Raji (cell line): ENCODE results near the gene IL2RA.
A peak's percentile ranks its signal among the peaks of the same experiment; 100 is the strongest.

Source experiments
- POLR2A ChIP-seq: IDR thresholded peaks from 2 replicates; pipeline ENCODE4 v1.6.1; 2011; ENCODE audit warnings: low read depth, low read length, control low read depth; ENCODE audit not compliant: insufficient read depth

Gene IL2RA

DNA sequence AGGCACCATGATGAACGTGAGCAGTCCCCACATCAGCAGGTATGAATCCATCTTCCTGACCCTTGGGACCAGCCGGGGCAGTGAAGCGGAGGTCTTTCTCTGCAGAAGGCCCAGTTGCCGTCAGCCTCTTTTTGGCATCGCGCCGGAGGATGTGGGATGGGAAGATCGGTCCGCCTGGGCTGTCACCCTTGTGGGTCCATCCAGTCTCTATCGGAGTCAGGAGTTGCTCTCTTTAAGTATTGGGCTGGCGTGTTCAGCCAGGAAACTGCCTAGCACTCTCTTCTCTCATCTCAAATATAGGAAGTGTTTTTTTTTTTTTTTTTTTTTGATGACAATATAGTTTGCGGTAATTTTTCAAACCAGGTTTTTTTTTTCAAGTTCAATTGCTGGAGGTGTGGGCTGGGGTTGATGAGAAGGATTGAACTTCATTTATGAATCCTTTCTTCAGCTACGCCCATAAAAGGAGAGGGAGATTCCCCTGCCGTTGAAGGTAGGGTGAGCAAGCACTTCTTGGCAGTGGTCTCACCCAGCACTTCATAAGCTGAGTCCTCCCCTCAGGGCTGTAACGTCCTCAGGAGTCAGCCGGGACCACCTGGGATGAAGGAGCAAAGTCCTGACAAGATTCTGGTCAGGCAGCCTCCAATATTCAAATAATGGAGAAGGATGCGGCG, at the start of gene IL2RA:
Gene IL2RA, minus strand, starts transcription at position 267 of the 671 bp plus-strand sequence. Its CDS starts 216 bp downstream, at position 51.
- no peak for TF ChIP-seq POLR2A

DNA sequence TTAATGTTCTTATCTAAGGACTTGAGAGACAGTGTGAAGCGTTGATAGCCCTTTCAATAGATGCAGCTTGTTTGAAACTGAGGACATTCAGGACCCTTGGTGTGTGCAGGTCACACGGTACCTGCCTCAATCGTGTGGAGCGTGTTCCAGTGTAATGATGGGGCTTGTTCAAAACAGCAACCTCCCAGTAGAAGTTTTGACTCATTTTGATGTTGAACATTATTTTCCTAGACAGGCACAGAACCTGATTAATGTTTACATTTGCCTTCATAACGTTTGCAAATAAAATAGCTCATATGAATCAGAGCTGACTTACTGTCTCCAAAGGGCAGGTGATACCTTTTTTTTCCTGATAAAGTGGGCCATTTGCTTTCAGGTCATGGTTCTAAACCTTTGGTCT, 48.0 kb upstream of the IL2RA start:
- no peak for TF ChIP-seq POLR2A

- no peak for TF ChIP-seq POLR2A
Measured at GRCh38 chr10:6109444-6109775, 47.2 kb upstream of the IL2RA start.

DNA sequence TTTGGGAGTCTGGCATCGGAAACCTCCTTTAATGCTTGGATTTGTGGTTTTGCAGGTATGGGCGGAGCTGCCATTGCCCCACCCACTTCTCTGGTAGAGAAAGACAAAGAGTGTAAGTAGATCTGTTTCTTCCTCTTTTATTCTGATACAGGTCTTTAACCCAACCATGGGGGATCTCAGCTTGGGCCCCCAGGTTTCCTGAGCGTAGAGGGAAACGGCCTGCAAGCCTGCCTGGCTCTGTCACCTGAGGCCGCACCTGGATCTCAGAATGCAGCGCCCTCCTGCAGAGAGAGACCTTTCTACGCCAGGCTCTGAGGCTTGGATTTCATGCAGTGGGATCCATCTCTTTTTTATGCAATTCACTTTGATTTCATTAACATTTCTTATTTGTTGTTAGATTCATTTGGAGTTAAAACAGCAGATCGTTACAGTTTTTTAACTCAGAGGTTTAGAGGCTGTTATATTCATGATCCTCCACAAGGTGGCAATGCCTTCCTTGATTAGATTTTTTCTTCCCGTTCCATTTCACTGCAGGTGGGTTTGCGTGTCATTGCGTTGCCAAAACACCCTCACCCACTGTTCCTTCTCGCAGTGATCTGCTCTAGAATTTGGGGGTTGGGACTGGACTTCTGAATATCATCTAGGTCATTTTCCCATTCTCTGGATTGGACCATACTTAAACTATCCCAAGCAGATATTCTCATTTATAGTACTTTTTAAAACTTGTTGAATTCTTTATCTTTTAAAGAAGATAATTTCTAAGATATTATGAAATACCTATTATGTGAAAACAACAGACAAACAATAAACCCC, 46.7 kb upstream of the IL2RA start:
- TF ChIP-seq POLR2A = no peak

DNA sequence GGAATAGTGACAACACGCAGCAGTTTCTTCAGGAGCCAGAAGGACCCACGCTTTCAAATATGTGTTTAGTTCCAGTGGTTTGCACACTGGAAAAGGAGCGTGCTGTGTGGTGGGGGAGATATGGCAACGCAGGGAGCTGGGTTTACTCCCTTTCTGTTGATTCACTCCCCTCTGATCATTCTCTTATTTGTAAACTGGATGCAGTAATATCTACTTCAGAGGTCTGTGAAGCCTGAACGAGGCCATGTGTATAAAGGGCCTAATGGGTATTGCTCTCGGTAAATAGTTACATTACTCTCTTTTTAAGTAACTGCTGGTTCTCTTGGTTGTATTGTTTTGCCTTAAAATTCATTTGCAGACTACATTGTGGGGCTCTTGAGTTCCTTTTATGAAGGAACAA, 45.9 kb upstream of the IL2RA start:
- no peak for TF ChIP-seq POLR2A

- TF ChIP-seq POLR2A = no peak
Measured at GRCh38 chr10:6103591-6103990, 41.4 kb upstream of the IL2RA start.

GRCh38 chr10:6102128-6102527, 40.0 kb upstream of the IL2RA start:
- TF ChIP-seq POLR2A = no peak

- no peak for TF ChIP-seq POLR2A
Measured at GRCh38 chr10:6101181-6101580, 39.0 kb upstream of the IL2RA start.

- no peak for TF ChIP-seq POLR2A
Measured at GRCh38 chr10:6100370-6100769, 38.2 kb upstream of the IL2RA start.

- TF ChIP-seq POLR2A = no peak
Measured at GRCh38 chr10:6098156-6098555, 36.0 kb upstream of the IL2RA start.

DNA sequence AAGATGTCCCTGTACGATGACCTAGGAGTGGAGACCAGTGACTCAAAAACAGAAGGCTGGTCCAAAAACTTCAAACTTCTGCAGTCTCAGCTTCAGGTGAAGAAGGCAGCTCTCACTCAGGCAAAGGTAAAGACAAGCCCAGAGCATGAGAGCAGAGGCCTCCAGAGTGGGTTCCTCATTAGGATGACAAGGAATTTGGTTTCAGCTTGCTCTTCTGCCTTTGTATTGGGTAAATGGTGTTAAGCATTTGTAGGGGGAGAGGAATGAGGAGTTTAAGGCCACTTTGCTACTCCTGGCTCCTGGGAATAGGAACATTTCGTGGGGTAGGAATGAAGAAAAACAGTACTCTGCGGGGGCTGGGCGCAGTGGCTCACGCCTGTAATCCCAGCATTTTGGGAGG, 34.9 kb upstream of the IL2RA start:
- no peak for TF ChIP-seq POLR2A

DNA sequence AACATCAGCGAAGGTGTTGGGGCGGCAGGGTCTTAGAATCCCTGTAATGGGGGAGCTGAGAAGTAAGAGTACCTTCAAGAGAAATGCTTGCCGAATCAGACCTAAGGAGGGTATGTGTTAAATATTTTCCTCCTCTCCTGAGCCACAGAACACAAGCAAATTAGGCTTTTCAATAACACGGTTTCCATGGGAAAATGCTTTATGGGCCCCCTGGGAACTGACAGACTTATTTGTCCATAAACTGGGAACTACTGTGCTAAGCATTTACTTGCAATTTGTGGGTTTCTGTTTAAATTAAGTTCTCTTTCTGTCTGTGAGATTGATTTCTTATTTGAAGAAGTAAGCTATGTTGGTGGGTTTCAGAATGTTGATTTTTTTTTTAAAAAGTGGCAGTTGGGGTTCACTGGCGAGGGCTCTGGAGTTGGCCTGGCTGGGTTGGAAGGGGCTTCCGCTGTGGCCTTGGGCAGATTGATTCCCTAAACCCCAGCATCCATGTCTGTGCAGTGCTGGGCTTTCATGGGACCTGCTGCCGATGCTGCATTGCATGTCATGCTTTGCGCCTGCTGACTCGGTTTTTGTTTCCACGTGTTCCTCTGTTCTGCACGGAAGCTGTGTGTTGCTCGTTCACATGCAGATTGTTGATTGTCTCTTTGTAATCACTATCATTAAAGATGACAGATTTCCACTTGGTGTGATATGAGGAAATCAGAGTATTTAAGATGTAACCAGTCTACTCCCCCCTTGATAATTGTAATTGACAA, 33.8 kb upstream of the IL2RA start:
- no peak for TF ChIP-seq POLR2A

GRCh38 chr10:6092731-6093130, 30.6 kb upstream of the IL2RA start:
- TF ChIP-seq POLR2A = no peak

- no peak for TF ChIP-seq POLR2A
Measured at GRCh38 chr10:6091630-6092029, 29.5 kb upstream of the IL2RA start.

DNA sequence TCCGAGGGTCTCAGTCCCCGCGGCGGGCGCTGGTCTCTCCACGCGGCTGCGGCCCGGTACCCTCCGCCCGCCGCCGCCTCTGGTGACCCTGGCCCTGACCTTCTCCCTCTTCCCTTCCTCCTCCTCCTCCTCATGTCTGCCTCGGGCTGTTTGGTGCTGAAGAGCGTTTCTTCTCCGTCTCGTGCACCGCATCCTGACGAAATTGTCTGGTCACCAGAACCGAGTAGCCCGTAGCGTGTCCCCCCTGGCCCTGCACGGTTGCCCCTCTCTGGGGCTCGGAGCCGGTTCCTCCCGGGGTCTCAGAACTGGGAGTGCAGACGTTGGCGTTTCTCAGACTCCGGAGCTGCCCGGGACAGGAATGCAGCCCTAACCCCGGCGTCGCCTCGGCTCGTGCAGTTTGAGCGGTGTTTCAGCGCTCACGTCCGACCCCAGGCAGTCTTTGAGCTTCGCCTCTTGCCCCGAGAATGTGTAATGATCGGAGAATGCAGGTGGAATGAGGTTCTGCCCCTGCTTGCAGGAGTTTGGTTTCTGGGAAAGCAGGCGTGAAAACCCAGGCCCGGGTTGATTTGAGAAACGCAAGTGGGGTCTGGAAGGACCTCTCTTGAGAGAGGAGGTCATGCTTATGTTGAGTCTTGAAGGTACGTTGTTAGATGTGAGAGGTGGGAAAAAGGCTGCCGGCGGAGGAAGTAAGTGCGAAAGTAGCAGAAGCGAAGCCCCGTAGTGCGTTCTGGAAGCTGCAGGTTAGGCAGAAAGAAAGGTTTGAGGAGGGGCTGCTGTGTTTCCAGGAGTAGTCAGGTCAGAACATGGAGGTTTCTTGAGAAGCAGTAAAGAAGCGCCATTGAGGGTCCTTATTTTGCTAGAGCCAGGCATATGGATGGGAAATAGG, 27.4 kb upstream of the IL2RA start:
- TF ChIP-seq POLR2A = no peak

DNA sequence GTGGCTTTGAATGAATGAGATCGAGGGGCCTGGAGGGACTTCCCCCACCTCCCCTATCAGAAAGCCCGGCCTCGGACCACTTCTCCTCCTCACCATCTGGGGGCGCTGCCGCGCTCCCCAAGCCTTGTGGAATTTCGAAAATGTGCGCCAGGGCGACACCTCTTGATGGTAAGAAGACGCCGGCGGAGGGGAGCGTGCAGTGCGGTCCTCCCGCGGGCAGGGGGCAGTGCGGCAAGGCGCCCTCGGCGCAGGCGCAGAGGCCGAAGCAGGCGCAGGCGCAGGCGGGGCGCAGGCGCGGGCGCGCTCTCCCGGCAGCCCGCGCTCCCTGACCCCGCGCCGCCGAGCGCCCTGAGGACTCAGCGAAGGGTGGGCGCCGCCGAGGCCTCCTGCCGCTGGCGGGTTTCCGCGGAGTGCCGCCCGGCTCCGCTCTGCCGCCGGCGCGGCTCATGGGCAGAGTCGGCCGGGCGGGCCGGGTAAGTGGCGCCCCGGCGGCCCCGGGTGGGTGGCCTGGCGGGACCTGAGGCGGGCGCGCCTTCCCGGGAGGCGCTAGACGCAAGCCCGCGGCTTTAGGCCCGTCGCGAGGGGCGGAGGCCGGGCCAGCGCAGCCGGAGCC, 26.7 kb upstream of the IL2RA start, which contains the start of gene RBM17:
Gene RBM17, plus strand, starts transcription at position 314 of the 613 bp plus-strand sequence. CDS start 8,032 bp downstream, outside the sequence.
- peak; percentile 76 for TF ChIP-seq POLR2A
